ENCODE measurements around the gene COL13A1. TPM values are rescaled to one million over a fixed set of nuclear protein-coding genes. Genes with fewer than 3 reads are reported as not detected.

The COL13A1 gene
- total RNA-seq, 2 experiments from 2014 or later: not detected

- CTCF ChIA-PET: interaction anchor here (0.7 to 5.8 kb wide), 4 partner anchors 11 to 88 kb away, joined by 3 to 35 read pairs (median 3); no protein-coding TSS in a partner anchor
- Mint-ChIP-seq H3K4me3 (no peak overlapping the region), H3K36me3 (no peaks in the 10 kb centered on the region), H3K27me3 (peaks cover 2% of the 10 kb centered on the region), H3K27ac (no peak overlapping the region), H3K9me3 (no peaks in the 10 kb centered on the region), H3K4me1 (ENCODE audit: low read depth) (no peaks in the 10 kb centered on the region)
- DNase-seq: no peak
- POLR2A ChIA-PET: no interaction called here
- intact Hi-C loops (cut with micrococcal nuclease): no loop called here
Observed at GRCh38 chr10:69901022-69901421, 99.3 kb downstream of the COL13A1 start.

DNA sequence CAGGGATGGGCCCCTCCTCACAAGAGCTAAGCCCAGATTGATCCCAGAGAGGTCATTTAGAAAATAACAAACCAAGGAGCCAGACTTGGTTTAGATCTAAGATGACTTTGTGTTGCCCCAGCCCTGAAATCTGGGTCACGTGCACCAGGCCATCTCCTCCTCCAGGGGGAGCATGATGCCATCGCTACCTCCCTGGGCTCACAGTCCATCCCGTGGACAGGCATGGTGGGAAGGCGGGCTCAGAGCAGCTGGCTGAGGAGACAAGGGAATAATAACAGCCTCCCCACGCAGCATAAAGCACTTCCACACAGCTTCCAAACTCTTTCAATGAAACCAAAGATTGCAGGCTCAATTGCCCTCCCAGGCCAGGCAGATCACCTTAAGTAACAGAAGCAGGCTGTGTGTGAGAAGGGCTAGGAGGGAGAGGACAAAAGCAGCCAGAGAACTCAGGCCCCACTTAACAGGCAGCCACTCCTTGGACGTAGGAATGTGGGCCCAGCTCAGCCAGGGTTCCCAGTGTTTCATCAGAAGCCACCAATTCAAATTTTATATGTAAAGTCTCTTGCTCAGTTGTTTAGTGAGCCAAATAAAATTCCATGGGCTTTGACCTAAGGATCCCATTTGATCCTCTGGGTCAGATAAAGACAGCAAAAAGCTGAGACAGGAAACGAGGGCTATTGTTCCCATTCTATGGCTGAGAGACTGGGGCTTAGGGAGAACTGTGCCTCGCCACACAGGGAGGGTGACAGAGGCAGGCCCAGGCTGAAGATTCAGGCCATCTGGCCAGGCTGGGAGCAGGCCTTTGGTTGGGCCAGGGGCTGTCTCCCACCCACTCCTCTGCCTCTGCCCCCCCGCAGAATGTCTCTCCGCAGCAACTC, 100.2 kb downstream of the COL13A1 start:
- Mint-ChIP-seq H3K27me3 (no peaks in the 10 kb centered on the region), H3K4me3 (no peak overlapping the region), H3K27ac (no peak overlapping the region), H3K4me1 (ENCODE audit: low read depth) (no peaks in the 10 kb centered on the region), H3K9me3 (no peaks in the 10 kb centered on the region), H3K36me3 (no peaks in the 10 kb centered on the region)
- DNase-seq: peak; percentile 32
- intact Hi-C loops (cut with micrococcal nuclease): no loop called here
- POLR2A ChIA-PET: no interaction called here
- CTCF ChIA-PET: interaction anchor here (1.2 to 5.8 kb wide), 2 partner anchors 11 to 13 kb away, joined by 3 to 35 read pairs; no protein-coding TSS in a partner anchor

DNA sequence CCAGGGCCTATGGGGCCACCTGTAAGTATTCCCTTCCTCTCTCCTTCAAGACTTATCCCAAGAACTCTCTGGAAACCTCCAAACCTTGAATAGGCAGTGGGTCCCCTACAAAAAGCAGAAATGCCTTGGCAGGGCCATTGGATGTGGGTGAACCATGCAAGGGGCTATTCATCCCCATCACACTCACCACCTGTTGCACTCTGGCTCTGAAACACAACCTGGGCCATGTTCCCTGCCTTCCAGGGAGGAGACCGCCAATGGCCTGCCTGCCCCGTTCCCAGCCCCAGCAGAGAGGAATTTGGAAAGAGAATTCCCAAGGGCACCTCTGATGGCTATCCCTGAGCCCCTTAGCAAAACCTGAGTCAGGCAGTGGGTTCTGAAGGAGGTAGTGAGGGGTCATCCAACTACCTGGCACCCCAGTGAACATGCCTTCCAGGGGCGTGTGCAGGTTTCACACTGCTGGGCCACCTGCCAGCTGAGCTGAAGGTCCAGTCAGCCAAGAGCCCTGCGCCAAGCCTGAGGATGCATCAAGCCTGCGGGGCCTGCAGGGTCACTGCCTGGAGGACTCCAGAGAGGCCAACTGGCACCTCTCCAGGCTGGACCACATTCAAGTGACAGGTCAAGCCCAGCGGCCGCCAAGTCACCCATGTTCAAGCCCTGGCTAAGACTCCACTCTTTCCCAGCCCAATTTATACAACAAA, 101.3 kb downstream of the COL13A1 start:
- no peak for DNase-seq
- Mint-ChIP-seq H3K27ac (no peak overlapping the region), H3K4me1 (ENCODE audit: low read depth) (no peaks in the 10 kb centered on the region), H3K36me3 (no peaks in the 10 kb centered on the region), H3K4me3 (no peak overlapping the region), H3K27me3 (no peaks in the 10 kb centered on the region), H3K9me3 (no peaks in the 10 kb centered on the region)
- CTCF ChIA-PET: no interaction called here
- POLR2A ChIA-PET: no interaction called here
- intact Hi-C loops (cut with micrococcal nuclease): no loop called here

GRCh38 chr10:69904533-69904932, 102.8 kb downstream of the COL13A1 start:
- H3K36me3 Mint-ChIP-seq: no peaks in the 10 kb centered on the region
- no peak overlapping the region for H3K4me3 Mint-ChIP-seq
- no peak for DNase-seq
- H3K27ac Mint-ChIP-seq: no peak overlapping the region
- no peaks in the 10 kb centered on the region for H3K27me3 Mint-ChIP-seq
- H3K9me3 Mint-ChIP-seq: no peaks in the 10 kb centered on the region
- CTCF ChIA-PET: interaction anchor here (1.5 to 1.8 kb wide), 2 partner anchors 10 to 54 kb away, joined by 4 to 17 read pairs; no protein-coding TSS in a partner anchor
- intact Hi-C loops (cut with micrococcal nuclease): no loop called here
- POLR2A ChIA-PET: no interaction called here
- H3K4me1 Mint-ChIP-seq (ENCODE audit: low read depth): no peaks in the 10 kb centered on the region

DNA sequence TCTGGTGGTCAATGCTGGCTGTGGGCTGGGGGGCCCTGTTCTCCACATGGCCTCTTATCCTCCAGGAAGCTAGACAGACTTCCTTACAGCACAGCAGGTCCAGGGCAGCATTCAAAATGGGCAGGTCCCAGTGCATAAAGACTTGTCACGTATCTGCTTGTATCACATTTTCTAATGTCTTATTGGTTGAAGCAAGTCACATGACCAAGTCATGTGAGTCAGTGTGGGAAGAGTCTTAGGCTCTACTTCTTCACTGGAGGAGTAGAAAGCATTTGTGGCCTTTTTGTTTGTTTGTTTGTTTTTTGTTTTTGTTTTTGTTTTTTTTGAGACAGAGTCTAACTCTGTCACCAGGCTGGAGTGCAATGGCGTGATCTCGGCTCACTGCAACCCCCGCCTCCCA, 104.7 kb downstream of the COL13A1 start:
- Mint-ChIP-seq H3K27ac (no peak overlapping the region), H3K4me1 (ENCODE audit: low read depth) (no peaks in the 10 kb centered on the region), H3K27me3 (no peaks in the 10 kb centered on the region), H3K4me3 (no peak overlapping the region), H3K36me3 (no peaks in the 10 kb centered on the region), H3K9me3 (no peaks in the 10 kb centered on the region)
- ChIA-PET CTCF (no interaction called here), POLR2A (no interaction called here)
- intact Hi-C loops (cut with micrococcal nuclease): no loop called here
- no peak for DNase-seq

DNA sequence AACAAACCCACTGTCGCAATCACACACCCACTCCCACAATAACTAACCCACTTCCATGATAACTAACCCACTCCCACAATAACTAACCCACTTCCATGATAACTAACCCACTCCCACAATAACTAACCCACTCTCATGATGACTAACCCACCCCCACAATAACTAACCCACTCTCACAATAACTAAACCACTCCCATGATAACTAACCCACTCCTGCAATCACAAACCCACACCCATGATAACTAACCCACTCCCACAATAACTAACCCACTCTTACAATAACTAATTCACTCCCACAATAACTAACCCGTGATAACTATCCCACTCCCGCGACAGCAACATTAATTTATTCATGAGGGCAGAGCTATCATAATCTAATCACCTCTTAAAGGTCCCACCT, 105.8 kb downstream of the COL13A1 start:
- DNase-seq: no peak
- Mint-ChIP-seq H3K27me3 (no peaks in the 10 kb centered on the region), H3K4me3 (no peak overlapping the region), H3K36me3 (no peaks in the 10 kb centered on the region), H3K4me1 (ENCODE audit: low read depth) (no peaks in the 10 kb centered on the region), H3K27ac (no peak overlapping the region), H3K9me3 (no peaks in the 10 kb centered on the region)
- intact Hi-C loops (cut with micrococcal nuclease): no loop called here
- CTCF ChIA-PET: no interaction called here
- POLR2A ChIA-PET: no interaction called here

DNA sequence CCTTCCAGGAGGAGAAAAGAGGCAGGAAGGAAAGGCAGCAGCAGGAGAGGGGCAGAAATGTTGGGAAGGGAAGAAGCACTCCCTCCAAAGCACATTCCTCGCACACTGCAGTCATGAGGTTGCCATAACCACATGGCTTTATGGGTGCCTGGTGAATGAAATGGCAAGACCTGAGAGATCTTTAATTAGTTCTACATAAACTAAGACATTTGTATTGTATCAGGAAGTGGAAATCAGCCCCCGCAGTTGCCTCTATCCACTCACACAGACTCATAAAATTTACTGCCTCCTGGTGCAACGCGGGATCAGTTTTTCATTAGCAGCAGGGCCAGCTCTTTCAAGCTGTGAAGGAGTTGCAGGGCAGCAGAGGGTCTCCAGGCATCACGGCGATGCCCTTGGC, 106.4 kb downstream of the COL13A1 start:
- no peak overlapping the region for H3K27ac Mint-ChIP-seq
- ChIA-PET POLR2A (no interaction called here), CTCF (no interaction called here)
- H3K4me1 Mint-ChIP-seq (ENCODE audit: low read depth): no peaks in the 10 kb centered on the region
- no peak overlapping the region for H3K4me3 Mint-ChIP-seq
- intact Hi-C loops (cut with micrococcal nuclease): no loop called here
- DNase-seq: no peak
- H3K27me3 Mint-ChIP-seq: no peaks in the 10 kb centered on the region
- no peaks in the 10 kb centered on the region for H3K9me3 Mint-ChIP-seq
- no peaks in the 10 kb centered on the region for H3K36me3 Mint-ChIP-seq

DNA sequence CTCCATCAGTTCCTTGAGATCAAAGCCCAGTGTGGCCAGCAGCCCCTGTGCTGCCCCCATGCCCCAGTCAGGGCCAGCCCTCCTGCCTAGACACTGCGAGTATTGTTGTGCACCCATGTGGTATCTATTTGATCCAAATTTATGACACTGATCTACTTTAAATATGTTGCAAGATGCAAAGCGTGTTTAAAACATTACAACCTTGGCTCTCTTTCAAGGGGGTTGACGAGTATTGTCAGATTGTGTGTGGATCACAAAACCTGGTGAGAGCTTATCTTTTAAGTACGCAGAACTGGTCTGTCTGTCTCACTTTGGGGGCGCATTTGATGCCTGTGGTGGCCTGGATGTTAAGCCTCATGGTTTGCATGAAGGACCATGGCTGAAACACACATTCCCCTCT, 108.9 kb downstream of the COL13A1 start:
- H3K4me1 Mint-ChIP-seq (ENCODE audit: low read depth): no peaks in the 10 kb centered on the region
- no peak overlapping the region for H3K27ac Mint-ChIP-seq
- no peaks in the 10 kb centered on the region for H3K36me3 Mint-ChIP-seq
- ChIA-PET CTCF (interaction anchor here (3.0 kb wide), 1 partner anchor 123 kb away, joined by 10 read pairs; no protein-coding TSS in a partner anchor), POLR2A (no interaction called here)
- H3K4me3 Mint-ChIP-seq: no peak overlapping the region
- DNase-seq: no peak
- H3K9me3 Mint-ChIP-seq: no peaks in the 10 kb centered on the region
- intact Hi-C loops (cut with micrococcal nuclease): loop anchor here (5.0 to 10.0 kb wide), 2 partner anchors 266 to 393 kb away; no protein-coding TSS in a partner anchor
- H3K27me3 Mint-ChIP-seq: peaks cover 2% of the 10 kb centered on the region

DNA sequence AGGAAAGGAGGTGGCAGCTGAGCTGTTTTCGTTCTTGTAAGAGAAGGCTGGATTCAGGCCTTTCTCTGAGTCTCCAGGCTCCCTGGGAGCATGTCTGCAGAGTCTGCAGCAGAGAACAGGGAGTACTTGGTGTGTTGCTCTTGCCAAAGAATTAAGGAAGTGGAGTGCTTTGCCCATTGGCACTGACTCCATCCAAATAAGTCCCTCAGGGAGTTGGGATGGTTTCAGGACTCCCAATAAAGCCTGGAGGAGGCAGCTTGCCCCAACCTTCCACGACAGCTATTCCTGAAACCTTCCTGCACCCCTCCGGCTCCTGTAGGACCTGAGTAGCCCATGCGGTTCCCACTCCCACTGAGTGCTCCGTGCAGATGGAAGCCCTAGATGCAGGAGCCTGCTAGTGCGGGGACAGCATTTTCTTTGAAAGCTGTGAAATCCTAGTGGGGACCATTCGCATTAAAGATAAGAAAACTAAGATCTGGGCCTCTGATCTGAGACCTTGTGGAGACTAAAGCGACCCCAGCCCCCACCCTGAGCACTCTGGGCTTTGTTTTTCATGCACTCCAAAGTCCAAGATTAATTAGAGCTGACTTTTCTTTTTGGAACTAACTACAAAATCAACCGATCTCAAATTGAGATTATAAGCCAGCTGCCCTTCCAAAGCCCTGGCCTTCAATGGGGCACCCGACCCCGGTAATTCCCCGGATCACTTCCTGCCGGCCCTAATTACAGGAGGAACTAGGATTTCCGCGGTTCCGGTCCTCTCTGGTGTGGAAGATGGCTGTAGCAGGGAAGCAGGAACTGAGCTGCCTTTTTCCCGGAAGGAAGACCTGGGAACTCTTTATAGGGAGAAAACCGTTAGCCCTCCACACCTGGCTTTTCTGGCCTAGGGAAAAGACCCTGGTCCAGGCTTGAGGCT, 110.2 kb downstream of the COL13A1 start:
- Mint-ChIP-seq H3K4me3 (no peak overlapping the region), H3K27ac (no peak overlapping the region), H3K27me3 (peaks cover 2% of the 10 kb centered on the region), H3K9me3 (no peaks in the 10 kb centered on the region), H3K36me3 (no peaks in the 10 kb centered on the region), H3K4me1 (ENCODE audit: low read depth) (no peaks in the 10 kb centered on the region)
- CTCF ChIA-PET: interaction anchor here (0.6 to 3.0 kb wide), 4 partner anchors 10 to 189 kb away, joined by 3 to 10 read pairs (median 3); partner anchors contain the start of gene COL13A1
- POLR2A ChIA-PET: no interaction called here
- no peak for DNase-seq
- intact Hi-C loops (cut with micrococcal nuclease): loop anchor here (5.0 to 10.0 kb wide), 2 partner anchors 267 to 395 kb away; no protein-coding TSS in a partner anchor

- ChIA-PET CTCF (interaction anchor here (0.9 to 3.0 kb wide), 3 partner anchors 11 to 190 kb away, joined by 3 to 10 read pairs (median 3); no protein-coding TSS in a partner anchor), POLR2A (no interaction called here)
- no peak for DNase-seq
- Mint-ChIP-seq H3K27me3 (peaks cover 2% of the 10 kb centered on the region), H3K4me3 (no peak overlapping the region), H3K27ac (no peak overlapping the region), H3K36me3 (no peaks in the 10 kb centered on the region), H3K4me1 (ENCODE audit: low read depth) (no peaks in the 10 kb centered on the region), H3K9me3 (no peaks in the 10 kb centered on the region)
- intact Hi-C loops (cut with micrococcal nuclease): loop anchor here (5.0 to 10.0 kb wide), 2 partner anchors 268 to 395 kb away; no protein-coding TSS in a partner anchor
Observed at GRCh38 chr10:69912589-69912988, 110.9 kb downstream of the COL13A1 start.

DNA sequence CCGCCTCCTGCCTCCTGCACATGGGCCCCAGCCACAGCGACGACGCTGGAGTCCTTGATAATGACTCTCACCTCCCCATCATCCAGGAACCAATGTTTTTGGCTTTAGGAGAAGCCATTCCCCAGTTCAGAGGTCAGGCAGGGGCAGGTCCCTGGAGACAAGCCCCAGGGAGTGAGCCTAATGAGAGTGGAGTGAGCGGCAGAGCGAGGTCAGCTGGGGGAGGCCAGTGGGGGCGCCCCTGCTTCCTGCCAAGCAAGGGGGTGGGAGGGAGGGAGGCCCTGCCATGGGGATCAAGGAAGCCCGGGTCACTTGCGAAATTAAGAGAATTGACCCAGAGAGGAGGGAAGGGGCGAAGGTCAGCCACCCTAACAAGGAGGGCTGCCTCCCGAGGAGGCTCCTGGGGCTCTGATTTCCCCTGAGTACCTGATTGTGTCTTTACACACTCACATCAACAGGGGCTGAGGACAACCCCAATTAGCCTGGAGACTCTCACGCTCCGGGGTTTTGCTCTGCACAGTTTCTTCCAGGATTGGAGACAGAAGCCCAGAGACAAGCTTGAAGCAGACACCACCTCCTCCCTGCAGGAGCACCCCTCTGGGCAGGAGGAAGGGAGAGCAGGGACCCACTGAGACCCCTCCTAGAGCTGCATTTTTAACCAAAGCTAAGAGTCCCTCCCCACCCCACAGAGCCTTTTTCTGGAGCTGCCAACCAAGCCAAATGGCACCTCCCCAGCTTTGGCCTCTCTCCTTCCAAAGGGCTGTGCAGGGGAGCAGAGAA, 112.1 kb downstream of the COL13A1 start:
- ChIA-PET CTCF (interaction anchor here (0.8 to 3.8 kb wide), 33 partner anchors 9 to 398 kb away, joined by 3 to 35 read pairs (median 5); no protein-coding TSS in a partner anchor), POLR2A (no interaction called here)
- no peak for DNase-seq
- H3K4me1 Mint-ChIP-seq (ENCODE audit: low read depth): no peaks in the 10 kb centered on the region
- H3K9me3 Mint-ChIP-seq: no peaks in the 10 kb centered on the region
- intact Hi-C loops (cut with micrococcal nuclease): loop anchor here (5.0 to 10.0 kb wide), 2 partner anchors 269 to 396 kb away; no protein-coding TSS in a partner anchor
- no peak overlapping the region for H3K27ac Mint-ChIP-seq
- no peak overlapping the region for H3K4me3 Mint-ChIP-seq
- H3K36me3 Mint-ChIP-seq: no peaks in the 10 kb centered on the region
- H3K27me3 Mint-ChIP-seq: peaks cover 2% of the 10 kb centered on the region

Measured in activated CD4-positive, alpha-beta memory T cell treated with anti-CD3 and anti-CD28 coated beads for 36 hours (primary cell).